GM21723 (cell line): ENCODE results near the gene ALPG.
"Not testable (repeated sequence)": the region's sequence is repeated elsewhere in the genome, so short reads cannot be mapped to it uniquely, and the experiment has no call there.

Experiments
- ATAC-seq: cut with Tn5 transposase; IDR thresholded peaks from one replicate; pipeline ENCODE4 v1.9.1; 2021; ENCODE audit warnings: mild to moderate bottlenecking, moderate library complexity; ENCODE audit not compliant: unreplicated experiment

The ALPG gene

DNA sequence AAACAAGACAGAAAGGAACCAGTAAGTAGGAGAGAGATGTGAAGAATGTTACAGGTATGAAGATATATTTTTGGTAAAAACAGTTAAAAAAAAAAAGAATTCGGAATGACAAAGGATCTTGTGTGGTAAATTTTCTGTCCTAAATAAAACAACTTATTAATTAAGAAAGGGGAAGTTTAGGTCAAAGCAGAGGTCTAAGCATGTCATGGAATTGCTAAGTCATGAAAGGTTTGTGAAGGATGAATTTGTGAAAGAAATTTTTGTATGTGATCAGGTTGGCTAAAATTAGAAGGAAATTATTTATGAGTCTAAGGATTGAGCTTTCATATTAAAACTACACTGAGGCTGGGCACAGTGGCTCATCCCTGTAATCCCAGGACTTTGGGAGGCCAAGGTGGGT lies 11.1 kb upstream of the ALPG start:
- no peak for ATAC-seq

DNA sequence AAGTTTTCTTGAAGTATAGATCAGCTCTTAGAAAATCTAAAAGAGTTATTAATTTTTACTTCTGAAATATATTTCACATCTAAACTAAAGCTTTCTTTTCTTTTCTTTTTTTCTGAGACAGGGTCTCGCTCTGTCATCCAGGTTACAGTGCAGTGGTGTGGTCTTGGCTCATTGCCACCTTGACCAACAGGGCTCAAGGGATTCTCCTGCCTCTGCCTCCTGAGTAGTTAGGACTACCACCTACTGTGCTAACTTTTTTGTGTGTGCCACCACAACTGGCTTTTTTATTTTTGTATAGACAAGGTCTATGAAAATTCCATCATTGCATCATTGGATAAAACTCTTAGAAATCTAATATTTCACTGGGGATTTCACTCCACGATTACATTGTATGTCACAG lies 10.0 kb upstream of the ALPG start:
- no peak for ATAC-seq

DNA sequence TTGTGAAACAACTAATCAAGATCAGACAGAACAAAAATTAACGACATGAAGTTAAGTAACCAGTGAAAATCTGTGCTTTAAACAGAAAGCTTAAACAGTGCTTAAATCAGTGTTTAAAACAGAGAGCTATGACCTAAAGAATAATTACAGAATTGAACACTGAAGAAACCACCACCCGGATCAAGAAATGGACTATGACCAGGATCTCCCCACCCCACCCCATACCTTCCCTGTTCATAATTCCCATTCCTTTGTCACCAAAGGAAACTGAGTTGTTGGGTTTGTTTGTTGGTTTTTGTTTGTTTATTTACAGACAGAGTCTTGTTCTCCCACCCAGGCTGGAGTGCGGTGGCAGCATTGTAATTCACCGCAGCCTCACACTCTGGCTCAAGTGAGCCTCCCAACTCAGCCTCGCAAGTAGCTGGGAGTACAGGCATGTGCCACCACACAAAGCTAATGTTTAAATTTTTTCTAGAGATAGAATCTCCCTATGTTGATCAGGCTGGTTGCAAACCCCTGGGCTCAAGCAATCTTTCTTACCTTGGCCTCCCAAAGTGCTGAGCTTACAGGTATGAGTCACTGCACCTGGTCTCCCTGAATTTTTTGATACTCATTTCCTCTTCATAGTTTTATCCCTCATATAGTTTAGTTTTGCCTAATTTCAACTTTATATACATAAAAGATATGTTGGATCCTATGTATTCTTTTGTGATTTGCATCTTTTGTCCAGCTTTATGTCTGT lies 8.2 kb upstream of the ALPG start:
- no peak for ATAC-seq

DNA sequence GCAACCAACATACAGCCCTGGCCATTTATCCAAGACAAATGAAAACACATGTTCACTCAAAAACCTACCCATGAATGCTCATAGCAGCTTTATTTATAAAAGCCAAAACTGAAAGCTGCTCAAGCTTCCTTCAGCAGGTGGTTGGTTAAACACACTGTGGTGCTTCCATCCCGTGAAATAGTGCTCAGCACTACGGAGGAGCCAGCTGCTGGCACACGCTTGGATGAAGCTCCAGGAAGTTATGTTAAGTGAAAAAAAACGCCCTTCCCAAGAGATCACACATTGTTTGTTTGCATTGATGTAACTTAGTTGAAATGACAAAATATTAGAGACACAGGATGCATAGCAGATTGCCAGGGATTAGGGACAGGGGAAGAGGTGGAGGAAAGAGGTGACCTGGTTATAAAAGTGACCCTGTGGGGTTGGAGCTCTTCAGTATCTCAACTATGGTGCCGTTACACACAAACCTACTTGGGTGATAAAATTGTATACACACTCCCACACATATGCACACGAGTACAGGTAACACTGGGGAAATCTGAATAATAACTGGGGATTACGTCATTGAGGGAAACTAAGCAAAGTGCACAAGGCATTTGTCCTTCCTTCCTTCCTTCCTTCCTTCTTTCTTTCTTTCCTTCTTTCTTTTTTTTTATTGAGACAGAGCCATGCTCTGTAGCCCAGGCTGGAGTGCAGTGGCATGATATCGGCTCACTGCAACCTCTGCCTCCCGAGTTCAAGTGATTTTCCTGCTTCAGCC lies 6.2 kb upstream of the ALPG start:
- ATAC-seq, result no peak

DNA sequence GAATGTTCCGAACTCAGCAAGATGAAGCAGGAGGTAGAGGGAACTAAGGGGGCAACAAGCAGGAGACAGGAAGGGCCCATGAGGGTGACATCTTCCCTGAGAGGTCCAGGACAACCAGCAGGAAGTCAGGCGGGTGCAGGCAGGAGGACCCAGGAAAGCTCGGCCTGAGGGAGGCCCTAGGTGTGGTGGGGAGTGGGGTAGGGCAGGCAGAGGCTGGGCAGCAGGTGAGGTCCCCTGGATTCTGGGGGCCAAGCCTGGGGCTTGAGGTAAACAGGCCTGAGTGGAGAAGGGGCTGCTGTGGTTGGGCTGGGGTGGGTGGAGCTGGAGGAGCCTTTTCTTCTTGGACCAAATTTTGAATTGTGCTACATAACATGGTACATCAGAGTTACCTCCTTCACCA lies 4.1 kb upstream of the ALPG start:
- no peak for ATAC-seq

DNA sequence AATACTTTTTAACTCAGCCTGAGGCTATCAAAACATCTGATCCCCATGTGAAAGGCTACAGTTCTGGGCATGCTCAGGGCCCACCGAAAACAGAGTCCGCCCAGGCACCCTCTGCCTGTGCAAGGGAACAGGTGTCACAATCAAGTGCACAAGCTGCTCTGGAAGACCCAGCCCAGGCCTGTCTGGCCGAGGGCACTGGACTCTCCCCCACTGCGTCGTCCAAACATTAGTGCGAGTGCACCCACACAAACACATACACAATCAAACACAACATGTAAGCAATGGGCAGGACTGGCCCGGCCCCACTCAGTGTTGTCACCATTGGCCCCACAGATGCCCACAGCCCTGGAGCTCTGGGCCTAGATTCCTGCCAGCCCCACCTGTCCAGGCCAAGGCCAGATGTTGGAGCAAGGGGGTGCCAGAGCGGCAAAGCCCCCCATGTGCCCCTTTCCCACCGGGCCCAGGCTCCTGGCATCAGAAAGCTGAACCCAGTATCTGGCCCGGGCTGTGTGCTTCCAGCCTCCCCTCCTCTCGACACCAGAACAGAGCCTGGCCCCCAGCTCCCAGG lies 617 bp upstream of the ALPG start:
- ATAC-seq, result no peak

DNA sequence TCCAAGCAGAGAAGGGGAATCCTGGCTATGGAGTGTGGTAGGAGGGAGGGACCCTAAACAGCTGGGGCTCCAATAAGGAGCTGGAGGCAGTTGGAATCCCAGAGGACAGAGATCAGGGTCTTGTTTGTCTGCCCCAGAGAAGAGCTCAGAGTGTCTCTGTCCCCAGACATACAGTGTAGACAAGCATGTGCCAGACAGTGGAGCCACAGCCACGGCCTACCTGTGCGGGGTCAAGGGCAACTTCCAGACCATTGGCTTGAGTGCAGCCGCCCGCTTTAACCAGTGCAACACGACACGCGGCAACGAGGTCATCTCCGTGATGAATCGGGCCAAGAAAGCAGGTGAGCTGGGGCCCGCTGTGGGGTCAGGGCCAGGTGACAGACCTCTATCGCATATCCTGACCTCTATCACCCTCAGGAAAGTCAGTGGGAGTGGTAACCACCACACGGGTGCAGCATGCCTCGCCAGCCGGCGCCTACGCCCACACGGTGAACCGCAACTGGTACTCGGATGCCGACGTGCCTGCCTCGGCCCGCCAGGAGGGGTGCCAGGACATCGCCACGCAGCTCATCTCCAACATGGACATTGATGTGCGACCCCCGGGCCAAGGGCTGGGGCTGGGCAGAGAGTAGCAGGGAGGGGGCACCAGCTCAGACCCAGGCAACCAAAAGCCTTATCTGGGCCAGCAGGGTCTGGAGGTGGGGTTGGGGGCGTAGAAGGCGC lies 945 bp downstream of the ALPG start:
- ATAC-seq, result not testable (repeated sequence)

DNA sequence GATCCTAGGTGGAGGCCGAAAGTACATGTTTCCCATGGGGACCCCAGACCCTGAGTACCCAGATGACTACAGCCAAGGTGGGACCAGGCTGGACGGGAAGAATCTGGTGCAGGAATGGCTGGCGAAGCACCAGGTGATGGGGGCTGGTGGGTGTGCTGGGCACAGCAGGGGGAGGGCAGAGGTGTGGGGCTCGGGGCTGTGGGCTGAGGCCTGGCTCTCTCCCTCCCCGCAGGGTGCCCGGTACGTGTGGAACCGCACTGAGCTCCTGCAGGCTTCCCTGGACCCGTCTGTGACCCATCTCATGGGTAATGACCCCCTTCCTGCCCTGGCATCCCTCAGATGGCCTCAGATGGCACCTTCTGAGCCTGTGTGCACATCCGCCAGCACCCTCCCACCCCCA lies 1.6 kb downstream of the ALPG start:
- ATAC-seq, result not testable (repeated sequence)

DNA sequence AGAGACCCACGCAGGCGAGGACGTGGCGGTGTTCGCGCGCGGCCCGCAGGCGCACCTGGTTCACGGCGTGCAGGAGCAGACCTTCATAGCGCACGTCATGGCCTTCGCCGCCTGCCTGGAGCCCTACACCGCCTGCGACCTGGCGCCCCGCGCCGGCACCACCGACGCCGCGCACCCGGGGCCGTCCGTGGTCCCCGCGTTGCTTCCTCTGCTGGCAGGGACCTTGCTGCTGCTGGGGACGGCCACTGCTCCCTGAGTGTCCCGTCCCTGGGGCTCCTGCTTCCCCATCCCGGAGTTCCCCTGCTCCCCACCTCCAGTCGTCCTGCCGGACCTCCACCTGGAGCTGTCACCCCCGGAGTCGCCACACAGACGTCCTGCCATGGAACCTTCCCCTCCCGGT lies 3.0 kb downstream of the ALPG start:
- ATAC-seq, result not testable (repeated sequence)

DNA sequence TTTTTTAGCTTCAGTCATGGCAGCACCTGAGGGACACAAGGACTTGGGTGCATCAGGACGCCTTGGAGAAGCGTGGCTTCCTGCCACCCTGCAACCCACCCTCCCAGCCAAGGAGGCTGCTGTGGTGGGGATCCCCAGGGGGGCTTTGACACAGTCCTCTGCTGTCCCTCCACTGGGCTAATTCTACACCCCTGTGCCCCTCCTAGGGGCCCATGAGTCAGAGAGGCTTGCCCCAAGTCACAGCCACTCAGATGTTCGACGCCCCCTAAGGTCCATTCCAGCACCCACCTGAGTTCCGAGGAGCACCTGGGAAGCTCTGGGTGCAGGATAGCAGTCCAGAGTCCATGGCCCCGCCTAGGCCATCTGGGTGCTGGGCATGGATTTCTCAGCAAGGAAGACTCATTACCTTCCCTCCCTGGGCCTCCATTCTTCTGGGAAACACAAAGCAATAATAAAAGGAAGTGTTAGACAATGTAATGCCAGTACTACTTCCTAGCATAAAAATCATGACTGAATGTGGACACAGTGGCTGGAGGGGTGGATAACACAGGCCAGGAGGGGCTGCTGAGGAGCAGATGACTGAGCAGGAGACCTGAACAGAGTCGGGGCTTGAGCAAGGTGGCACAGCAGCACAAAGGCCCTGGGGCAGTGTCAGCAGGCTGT lies 3.7 kb downstream of the ALPG start:
- ATAC-seq, result no peak

DNA sequence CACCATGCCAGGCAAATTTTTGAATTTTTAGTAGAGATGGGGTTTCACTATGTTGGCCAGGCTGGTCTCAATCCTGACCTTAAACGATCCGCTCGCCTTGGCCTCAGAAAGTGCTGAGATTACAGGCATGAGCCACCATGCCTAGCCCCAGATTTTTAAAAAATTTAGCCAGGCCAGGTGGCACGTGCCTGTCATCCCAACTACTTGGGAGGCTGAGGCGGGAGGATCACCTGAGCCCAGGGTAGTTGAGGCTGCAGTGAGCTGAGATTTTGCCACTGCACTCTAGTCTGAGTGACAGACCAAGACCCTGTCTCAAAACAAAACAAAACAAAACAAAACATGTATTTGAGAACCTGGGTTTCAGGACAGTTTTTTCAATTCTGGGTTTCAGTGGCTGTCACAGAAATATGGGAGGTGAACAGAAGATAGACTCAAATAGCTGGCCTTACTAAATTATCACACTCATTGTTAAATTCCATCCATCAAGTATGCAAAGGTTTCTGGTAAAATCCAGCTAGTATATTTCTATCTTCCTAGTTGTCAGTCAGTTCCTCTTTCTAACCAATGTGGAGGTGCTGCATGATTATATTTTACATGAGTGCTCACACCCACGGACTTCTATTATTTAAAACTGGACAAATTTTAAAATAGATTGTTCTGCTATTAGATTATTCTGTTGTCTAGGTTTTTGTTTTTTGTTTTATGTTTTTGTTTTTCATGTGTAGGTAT lies 5.4 kb downstream of the ALPG start:
- no peak for ATAC-seq

DNA sequence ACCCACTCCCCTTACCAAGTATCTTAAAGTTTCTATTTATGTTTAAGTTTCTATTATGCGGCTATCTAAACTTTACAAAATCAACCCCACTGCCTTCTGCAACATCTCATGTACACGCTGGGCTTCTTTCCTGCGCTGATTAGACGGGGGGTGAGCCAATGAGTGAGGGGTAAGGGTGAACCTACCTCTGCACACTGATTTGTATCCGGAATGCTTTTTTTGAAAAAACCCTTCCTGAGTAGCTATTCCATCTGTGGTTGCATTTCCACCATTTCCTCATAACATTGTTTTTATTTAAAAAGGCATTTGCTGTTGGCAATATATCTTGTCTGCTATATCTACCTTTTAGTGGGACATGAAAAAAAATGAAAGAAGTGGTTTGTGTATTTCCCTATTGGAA lies 6.3 kb downstream of the ALPG start:
- no peak for ATAC-seq

DNA sequence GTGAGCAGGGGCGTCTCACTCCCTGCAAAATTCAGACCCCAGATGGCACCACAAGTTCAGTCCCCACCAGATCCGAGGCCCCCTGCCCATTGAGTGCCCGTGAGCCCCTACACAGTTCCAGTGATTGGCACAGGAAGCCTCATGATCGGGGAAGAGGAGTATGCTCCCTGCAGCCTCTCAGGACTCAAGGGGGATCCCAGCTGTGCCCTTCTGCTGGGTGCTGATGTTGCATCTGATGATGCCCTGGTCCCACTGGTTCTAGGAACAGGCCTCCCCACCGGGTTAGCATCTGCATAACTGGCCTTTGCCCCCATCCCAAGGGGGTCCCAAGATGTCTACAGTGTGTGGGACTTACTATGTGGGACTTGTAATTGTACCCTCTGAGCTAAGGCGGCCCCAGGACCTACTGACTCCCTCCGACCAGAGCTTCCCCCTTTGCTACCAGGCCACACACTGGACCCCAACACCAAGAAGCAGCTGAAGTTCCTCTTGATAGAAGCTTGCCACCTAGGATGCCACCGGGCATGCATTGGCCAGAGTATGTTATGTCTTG lies 8.6 kb downstream of the ALPG start:
- no peak for ATAC-seq

DNA sequence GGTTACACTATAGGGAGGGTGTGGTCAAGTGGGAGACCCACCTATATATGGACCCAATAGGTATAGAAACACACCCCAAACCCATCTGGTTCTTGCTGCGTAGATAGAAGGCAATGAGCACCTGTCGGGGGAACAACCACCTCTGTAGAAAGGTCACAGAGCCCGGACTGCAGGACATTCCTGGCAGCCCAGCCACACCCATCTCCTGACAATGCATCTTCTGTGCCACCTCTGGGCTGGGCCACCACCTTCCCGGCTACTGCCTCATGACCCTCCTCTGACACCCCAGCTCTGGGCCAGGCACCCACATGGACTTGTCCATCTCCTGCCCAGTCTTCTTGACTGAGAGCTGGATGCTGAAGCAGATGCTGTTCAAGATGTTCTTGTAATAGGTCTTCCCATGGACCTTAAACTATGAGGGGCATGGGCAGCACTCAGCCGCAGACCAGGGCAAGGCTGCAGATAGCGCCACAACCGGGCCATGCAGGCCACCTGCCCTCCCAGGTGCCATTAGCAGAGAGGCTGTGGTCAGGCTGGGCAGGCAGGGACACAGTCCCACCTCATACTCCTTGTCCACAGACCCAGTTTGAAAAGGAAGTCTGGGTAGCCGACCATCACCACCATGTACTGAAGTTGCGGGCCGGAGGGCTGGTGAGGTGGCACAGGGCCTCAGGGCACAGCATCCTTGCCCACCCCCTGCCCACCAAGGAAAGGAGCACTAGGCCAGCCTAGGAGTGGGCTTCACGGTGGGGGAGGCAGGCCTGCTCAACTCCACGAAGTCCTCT lies 9.3 kb downstream of the ALPG start:
- ATAC-seq, result no peak

DNA sequence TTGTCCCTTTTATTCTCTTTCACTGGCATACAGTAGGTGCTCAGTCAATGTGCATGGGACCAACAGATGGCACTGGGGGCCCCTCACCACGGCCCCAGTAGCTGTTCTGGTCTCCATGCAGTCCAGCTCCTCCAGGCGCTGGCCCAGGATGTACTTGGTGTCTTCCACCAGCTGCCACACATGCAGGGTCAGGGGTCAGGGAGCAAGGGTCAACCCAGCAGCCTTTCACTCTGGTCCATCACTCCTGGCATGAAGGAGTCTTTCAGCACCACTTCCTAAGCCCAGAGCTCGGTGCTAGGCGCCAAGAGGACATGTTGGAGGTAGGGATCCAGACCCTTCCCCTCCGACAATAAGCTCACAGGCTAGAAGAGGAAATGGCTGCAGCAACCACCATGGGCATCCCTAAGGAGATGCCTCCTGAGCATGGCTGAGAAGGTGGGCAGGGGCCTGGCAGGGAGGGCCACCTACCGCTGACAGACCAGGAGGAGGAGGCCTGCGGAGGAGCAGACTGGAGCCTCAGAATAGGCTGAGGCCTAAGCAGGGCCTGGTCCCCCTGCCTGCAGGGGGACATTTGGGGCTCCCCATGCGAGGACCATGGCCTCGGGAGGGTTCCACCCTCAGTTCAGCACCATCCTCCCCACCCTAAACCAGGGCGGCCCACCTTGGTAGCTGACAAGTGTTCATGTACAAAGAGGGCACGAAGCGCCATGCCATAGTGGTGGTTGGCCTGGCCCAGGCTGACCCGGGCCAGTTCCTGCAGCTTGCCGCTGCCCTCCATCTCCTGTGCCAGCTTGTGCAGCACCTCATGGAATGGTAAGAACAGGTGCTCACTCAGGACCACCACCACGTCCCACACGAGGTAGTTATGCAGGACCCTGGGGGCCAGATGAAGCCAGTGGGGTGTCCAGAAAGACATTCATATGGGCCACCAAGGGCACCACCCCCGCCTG lies 10.2 kb downstream of the ALPG start:
- no peak for ATAC-seq

DNA sequence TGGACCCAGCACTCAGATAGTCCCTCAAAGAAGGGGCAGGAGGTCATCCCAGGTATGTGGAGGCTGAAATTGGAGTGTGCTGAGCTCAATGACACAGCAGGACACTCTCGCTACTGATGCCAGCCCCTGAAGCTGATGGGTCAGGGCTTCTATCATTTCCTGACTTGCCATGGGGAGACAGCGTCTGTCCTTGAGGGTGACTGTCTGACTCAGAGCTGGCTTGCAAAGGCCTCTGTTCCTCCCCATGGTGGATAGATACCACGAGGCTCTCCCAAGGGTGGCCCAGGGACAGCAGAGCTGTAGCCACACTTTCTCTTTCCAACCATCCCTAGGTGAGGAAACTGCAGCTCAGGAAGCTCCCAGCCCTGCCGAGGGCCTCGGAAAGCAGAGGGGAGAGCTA lies 10.8 kb downstream of the ALPG start:
- no peak for ATAC-seq

DNA sequence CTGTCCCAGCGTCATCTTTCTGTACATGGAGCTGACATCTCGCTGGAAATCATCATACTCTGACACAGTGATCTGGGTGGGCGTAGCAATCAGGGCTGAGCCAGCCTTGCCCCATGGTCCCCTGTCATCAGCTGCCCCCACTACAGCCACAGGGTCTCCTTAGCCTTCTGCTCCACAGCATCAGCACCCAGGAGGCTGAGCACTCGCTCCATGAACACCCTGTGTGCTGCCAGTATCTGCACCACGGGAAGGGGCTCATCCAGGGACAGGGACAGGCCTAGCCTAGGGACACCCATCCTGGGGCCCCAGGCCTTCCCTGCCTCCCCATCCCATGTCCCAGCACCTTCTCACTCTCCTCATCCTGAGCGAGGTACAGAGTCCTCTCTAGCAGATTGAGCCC lies 11.4 kb downstream of the ALPG start:
- ATAC-seq, result no peak
